Measurements from ENCODE around the gene TSPY10.
"Not testable (repeated sequence)": the region's sequence is repeated elsewhere in the genome, so short reads cannot be mapped to it uniquely, and the experiment has no call there.

TSPY10 gene, protein sequence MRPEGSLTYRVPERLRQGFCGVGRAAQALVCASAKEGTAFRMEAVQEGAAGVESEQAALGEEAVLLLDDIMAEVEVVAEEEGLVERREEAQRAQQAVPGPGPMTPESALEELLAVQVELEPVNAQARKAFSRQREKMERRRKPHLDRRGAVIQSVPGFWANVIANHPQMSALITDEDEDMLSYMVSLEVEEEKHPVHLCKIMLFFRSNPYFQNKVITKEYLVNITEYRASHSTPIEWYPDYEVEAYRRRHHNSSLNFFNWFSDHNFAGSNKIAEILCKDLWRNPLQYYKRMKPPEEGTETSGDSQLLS

DNA sequence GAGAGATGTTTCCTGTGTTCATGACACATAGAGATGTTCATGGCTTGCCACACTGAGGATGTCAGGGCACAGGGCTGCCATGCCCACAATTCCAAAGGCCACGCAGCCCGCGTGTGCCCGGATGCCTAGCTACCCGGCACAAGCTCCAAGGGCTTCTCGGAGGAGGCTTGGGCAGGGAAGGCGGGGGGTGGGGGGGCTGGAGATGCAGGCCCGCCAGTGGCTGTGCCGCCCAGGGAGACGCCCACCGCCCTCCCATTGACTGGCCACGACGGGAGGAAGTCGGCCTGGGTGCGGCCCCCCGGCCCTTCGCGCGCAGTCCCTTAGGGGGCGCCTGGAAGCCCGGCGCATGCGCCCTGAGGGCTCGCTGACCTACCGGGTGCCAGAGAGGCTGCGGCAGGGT, at the start of gene TSPY10:
TSS of gene TSPY10 (plus strand) at position 301 of the 400 bp plus-strand sequence. CDS start at position 347, 46 bp downstream.
- not testable (repeated sequence) for H3K27ac ChIP-seq; DNase-seq (ENCODE audit: low spot score); H3K4me3 ChIP-seq

DNA sequence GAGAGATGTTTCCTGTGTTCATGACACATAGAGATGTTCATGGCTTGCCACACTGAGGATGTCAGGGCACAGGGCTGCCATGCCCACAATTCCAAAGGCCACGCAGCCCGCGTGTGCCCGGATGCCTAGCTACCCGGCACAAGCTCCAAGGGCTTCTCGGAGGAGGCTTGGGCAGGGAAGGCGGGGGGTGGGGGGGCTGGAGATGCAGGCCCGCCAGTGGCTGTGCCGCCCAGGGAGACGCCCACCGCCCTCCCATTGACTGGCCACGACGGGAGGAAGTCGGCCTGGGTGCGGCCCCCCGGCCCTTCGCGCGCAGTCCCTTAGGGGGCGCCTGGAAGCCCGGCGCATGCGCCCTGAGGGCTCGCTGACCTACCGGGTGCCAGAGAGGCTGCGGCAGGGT, 40.7 kb upstream of the TSPY10 start, which contains the start of gene TSPY9:
TSS of gene TSPY9 (plus strand) at position 301 of the 400 bp plus-strand sequence. CDS start at position 347, 46 bp downstream.
- H3K27ac ChIP-seq; DNase-seq (ENCODE audit: low spot score); H3K4me3 ChIP-seq: not testable (repeated sequence)

DNA sequence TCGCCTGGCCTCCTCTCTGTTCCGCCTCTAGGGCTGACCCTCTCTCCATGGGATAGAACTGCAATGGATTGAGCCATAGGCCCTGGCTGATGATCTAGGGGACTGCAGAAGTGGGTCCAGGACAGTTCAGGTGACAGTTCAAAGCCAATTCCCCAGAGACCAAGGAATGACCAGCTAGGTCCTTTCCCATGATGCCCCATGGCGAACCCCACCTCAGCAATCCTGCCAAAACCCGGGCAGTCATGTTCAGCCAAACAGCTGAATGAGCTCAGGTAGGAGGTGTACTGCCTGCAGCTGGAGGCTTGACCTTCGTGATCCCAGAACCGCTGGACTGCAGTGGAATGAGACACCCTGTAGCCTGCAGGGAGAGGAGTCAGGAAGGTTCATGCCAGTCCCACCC, 23.3 kb upstream of the TSPY10 start:
- H3K27ac ChIP-seq; H3K4me3 ChIP-seq; DNase-seq (ENCODE audit: low spot score): not testable (repeated sequence)

DNA sequence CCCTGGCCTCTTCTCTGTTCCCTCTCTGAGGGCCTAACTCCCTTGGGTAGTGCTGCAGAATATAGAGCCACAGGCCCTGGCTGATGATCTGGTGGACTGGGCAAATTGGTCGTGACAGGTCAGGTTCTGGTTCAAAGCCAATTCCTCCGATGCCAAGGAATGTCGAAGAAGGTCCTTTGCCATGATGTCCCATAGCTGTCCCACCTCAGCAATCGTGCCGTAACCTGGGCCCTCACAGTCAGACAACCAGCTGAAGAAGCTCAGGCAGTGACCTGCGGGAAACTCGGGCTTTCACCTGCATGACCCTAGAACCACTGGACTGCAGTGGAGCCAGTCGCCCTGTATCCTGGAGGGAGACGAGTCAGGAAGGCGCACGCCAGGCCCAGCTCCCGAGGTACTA, 11.4 kb upstream of the TSPY10 start:
- DNase-seq (ENCODE audit: low spot score); H3K4me3 ChIP-seq; H3K27ac ChIP-seq: not testable (repeated sequence)
